Peyer's patch (tissue), 4 donors: ENCODE data around the gene ANP32B. TPM values are rescaled to one million over a fixed set of nuclear protein-coding genes. Genes with fewer than 3 reads are reported as not detected.

Source experiments
- DNase-seq, 3 donors: peaks; one replicate each; pipeline ENCODE4 v3.0.0-alpha.2; 2017 to 2019
- H3K27ac ChIP-seq, 4 donors: fragments of 200-600 bp; sonication (generic); one replicate each; pipeline ENCODE4 v1.5.1; 2016 to 2019
- H3K27me3 ChIP-seq, 2 donors: fragments of 200-600 bp; sonication (generic); one replicate each; pipeline ENCODE4 v1.5.1; 2019
- H3K36me3 ChIP-seq, 3 donors: fragments of 200-600 bp; sonication (generic); one replicate each; pipeline ENCODE4 v1.5.1; 2016 to 2019
- H3K4me1 ChIP-seq, 4 donors: fragments of 200-600 bp; sonication (generic); one replicate each; pipeline ENCODE4 v1.5.1; 2016 to 2019
- H3K4me3 ChIP-seq, 4 donors: fragments of 200-600 bp; sonication (generic); 1 replicate in 3 of 4; 2 replicates in 1 of 4; pipeline ENCODE4 v1.5.1; 2016 to 2019; ENCODE audit warnings: mild to moderate bottlenecking in 1 of 4
- H3K9me3 ChIP-seq, 4 donors: fragments of 200-600 bp; sonication (generic); one replicate each; pipeline ENCODE4 v1.5.1; 2016 to 2019; ENCODE audit warnings: mild to moderate bottlenecking in 1 of 4
- POLR2A ChIP-seq, 2 donors: fragments of 450-650 bp; IDR thresholded peaks; one replicate each; pipeline ENCODE4 v1.5.1; 2017; ENCODE audit warnings: antibody characterized with exemption in 2 of 2, mild to moderate bottlenecking in 2 of 2, moderate library complexity in 2 of 2
- small RNA-seq, 2 donors: library from RNA; depleted of rRNA; stranded (forward); fragments of <200 nt; gene quantifications; one replicate each; pipeline ENCODE3, GENCODE V24; 2016
- total RNA-seq, 4 donors: library from RNA; depleted of rRNA; stranded (reverse); fragments of >200 nt; gene quantifications; one replicate each; pipeline ENCODE4 v1.1.0, GENCODE V29; 2016
- TF ChIP-seq, protein P1 (sequence below), 6 experiments: fragments of 450-650 bp in 4 of 6; fragments of 200-600 bp in 2 of 6; sonication (generic) in 1 of 6; IDR thresholded peaks; one replicate each; pipeline ENCODE4 v1.5.1; 2017 to 2019; ENCODE audit warnings: antibody characterized with exemption in 6 of 6, mild to moderate bottlenecking in 3 of 6, moderate library complexity in 1 of 6

Gene ANP32B
- total RNA-seq, 4 donors from 2014 or later, result 25.4 to 57.8 (median 36.6) TPM

- no peak for TF ChIP-seq POLR2A (IDR thresholded peaks at IDR 0.05)
- TF ChIP-seq, protein P1, sequence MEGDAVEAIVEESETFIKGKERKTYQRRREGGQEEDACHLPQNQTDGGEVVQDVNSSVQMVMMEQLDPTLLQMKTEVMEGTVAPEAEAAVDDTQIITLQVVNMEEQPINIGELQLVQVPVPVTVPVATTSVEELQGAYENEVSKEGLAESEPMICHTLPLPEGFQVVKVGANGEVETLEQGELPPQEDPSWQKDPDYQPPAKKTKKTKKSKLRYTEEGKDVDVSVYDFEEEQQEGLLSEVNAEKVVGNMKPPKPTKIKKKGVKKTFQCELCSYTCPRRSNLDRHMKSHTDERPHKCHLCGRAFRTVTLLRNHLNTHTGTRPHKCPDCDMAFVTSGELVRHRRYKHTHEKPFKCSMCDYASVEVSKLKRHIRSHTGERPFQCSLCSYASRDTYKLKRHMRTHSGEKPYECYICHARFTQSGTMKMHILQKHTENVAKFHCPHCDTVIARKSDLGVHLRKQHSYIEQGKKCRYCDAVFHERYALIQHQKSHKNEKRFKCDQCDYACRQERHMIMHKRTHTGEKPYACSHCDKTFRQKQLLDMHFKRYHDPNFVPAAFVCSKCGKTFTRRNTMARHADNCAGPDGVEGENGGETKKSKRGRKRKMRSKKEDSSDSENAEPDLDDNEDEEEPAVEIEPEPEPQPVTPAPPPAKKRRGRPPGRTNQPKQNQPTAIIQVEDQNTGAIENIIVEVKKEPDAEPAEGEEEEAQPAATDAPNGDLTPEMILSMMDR (IDR thresholded peaks at IDR 0.05), result no peak
- peak overlapping the region; percentile 74 to 99 (median 89) for H3K4me3 ChIP-seq
- no peak for DNase-seq
- peaks cover 0 to 19% (median 0%) of the 10 kb centered on the region in 4 donors for H3K4me1 ChIP-seq
- no peaks in the 10 kb centered on the region for H3K9me3 ChIP-seq
- H3K36me3 ChIP-seq, result peaks cover 0 to 18% (median 0%) of the 10 kb centered on the region in 3 donors
- peak overlapping the region; percentile 93 to 98 (median 96) for H3K27ac ChIP-seq
- H3K27me3 ChIP-seq, result no peaks in the 10 kb centered on the region
These were observed 74.1 kb downstream of the ANP32B start for GRCh38 chr9:98057138-98057799.

DNA sequence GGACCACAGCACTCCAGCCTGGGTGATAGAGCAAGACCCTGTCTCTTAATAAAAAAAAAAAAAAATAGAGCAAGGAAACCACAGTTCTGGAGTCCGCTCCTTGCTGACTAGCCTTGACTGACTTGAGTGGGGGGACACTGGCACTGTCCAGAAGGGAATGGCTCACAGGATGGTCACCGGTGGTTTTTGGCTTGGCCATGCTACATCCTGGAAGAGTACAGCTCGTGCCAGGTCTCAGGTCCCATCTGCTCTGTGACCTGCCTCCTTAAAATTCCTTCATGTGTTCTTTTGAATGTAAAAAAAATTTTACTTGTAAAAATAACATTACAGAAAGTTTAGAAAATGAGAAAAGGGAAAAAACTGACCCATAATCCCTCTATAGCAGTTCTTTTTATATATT is 79.0 kb downstream of the ANP32B start:
- Histone ChIP-seq H3K36me3 (peaks cover 0 to 53% (median 0%) of the 10 kb centered on the region in 3 donors), H3K27ac (no peak overlapping the region), H3K27me3 (no peaks in the 10 kb centered on the region)

DNA sequence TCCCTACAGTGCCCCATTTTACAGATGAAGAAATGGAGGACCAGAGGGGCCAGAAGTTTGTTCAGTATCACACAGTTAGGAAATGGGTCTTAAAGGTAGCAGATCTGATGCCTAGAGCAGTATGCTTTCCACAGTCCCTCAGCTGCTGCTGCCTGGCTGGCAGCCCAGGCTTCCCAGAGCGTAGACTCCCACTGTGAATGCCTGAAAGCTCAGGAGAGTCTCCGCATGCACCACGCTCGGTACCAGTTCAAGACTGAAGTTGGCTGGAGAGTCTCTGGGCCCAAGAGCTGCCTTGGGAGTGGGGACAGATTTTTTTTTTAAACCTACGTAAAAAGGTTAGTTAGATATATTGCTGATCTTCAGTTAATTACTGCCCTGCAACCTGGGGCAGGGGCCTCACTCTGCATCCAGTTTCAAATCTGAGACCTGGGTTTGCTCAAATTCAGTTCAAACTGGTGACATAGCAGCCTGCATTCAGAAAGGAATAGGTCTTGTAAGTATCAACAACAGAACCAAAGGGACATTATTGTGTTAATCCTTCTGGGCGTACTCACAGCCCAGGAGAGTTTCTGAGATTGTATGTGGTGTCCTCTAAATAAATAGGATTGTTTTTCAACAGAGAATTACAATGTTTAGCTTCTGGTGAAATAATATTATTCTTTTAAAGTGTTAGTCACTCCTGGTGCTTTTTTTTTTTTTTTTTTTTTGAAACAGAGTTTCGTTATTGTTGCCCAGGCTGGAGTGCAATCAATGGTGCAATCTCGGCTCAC is 81.7 kb downstream of the ANP32B start:
- no peak for TF ChIP-seq POLR2A (IDR thresholded peaks at IDR 0.05)
- TF ChIP-seq, protein P1 (IDR thresholded peaks at IDR 0.05), result no peak
- DNase-seq, result no peak
- Histone ChIP-seq H3K27me3 (no peaks in the 10 kb centered on the region), H3K27ac (no peak overlapping the region), H3K9me3 (no peaks in the 10 kb centered on the region), H3K4me3 (no peak overlapping the region), H3K4me1 (no peaks in the 10 kb centered on the region), H3K36me3 (peaks cover 0 to 58% (median 0%) of the 10 kb centered on the region in 3 donors)

More for the DNA sequence above, 79.0 kb downstream of the ANP32B start:
- H3K4me1 ChIP-seq, result peaks cover 0 to 19% (median 0%) of the 10 kb centered on the region in 4 donors
- no peak overlapping the region for H3K4me3 ChIP-seq
- TF ChIP-seq POLR2A (IDR thresholded peaks at IDR 0.05), result no peak
- TF ChIP-seq, protein P1 (IDR thresholded peaks at IDR 0.05), result no peak
- H3K9me3 ChIP-seq, result no peaks in the 10 kb centered on the region
- DNase-seq, result no peak

Small RNAs within 50 kb of the gene (small RNA-seq; reads per million reads assigned to genes)
- 0 reads per million in 2 donors for gene RNU6-918P

Other genes starting within 250 kb of the ANP32B start
- not detected for gene FOXE1, start 130.1 kb upstream of the ANP32B start, total RNA-seq
- 100 to 1,000 TPM in 1 of 4 donors, 10 to 100 TPM in 3; 25.7 to 104 (median 29.3) TPM for gene TRMO, start 60.8 kb upstream of the ANP32B start, total RNA-seq
- not detected for gene HEMGN, start 45.2 kb upstream of the ANP32B start, total RNA-seq
- gene NANS, start 73.4 kb downstream of the ANP32B start, total RNA-seq, result 10 to 100 TPM; 46.4 to 90.8 (median 76.7) TPM
- gene TRIM14, start 135.9 kb downstream of the ANP32B start, total RNA-seq, result 100 to 1,000 TPM in 1 of 4 donors, 10 to 100 TPM in 3; 61.1 to 101 (median 72.0) TPM
- 10 to 100 TPM; 15.7 to 99.6 (median 91.9) TPM for gene CORO2A, start 209.3 kb downstream of the ANP32B start, total RNA-seq